AG10803 (cell line): Measurements from ENCODE around the gene CHCT1.
A peak's percentile ranks its signal among the peaks of the same experiment; 100 is the strongest.

Experiments used
- DNase-seq: peaks from one replicate; pipeline ENCODE4 v3.0.0; 2010; ENCODE audit warnings: low read depth
- H3K4me3 ChIP-seq: 2 replicates; pipeline ENCODE4 v1.5.1; 2011; ENCODE audit warnings: mild to moderate bottlenecking, low read length, control low read depth
- CTCF ChIP-seq: conservative IDR thresholded peaks from 2 replicates; pipeline ENCODE4 v1.5.1; 2011; ENCODE audit warnings: mild to moderate bottlenecking, low read length, control low read depth, inconsistent platforms

CHCT1 gene

DNA sequence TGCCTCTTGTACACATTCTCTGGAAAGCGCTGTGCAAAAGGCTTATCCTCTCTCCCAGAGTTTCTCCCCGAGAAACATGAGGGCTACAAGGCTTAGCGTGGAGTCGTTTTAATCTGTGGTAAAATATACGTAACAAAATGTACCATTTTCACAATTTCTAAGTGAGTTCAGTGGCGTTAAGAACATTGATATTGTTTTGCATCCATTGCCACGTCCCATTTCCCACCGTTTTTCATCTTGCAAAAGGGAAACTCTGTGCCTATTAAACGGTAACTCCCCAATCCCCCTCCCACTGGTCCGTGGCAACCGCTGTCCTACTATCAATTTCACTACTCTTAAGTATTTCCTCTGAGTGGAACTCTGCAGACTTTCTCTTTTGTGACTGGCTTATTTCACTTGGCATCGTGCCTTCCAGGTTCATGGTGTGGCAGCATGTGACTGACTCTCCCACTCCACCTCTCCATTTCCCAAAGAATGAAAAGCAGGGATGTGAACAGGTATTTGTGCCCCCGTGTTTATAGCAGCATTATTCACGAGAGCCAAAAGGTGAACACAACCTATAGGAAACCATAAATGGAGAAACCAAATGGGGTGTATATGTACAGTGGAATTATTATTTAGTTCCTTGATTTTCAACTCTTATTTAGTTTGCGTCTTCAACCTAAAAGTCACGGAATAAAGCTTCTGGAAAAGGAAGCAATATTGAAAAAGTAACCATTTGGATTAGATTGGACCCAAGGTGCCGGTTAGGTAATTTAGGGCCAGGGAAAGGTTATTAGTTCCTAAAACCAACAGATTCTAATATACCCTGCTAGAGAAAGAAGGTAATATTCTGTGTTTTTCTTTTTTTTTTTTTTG, 29.2 kb upstream of the CHCT1 start:
- DNase-seq: peak; percentile 40
- TF ChIP-seq CTCF: no peak
- H3K4me3 ChIP-seq: peak overlapping the region; percentile 96

- no peak overlapping the region for H3K4me3 ChIP-seq
- TF ChIP-seq CTCF: no peak
- no peak for DNase-seq
Observed at GRCh38 chr17:60393840-60394723, 28.2 kb upstream of the CHCT1 start.

GRCh38 chr17:60395508-60396065, 26.7 kb upstream of the CHCT1 start:
- no peak for DNase-seq
- no peak for TF ChIP-seq CTCF
- H3K4me3 ChIP-seq: no peak overlapping the region

- TF ChIP-seq CTCF: no peak
Observed at GRCh38 chr17:60396412-60396811, 25.9 kb upstream of the CHCT1 start.

DNA sequence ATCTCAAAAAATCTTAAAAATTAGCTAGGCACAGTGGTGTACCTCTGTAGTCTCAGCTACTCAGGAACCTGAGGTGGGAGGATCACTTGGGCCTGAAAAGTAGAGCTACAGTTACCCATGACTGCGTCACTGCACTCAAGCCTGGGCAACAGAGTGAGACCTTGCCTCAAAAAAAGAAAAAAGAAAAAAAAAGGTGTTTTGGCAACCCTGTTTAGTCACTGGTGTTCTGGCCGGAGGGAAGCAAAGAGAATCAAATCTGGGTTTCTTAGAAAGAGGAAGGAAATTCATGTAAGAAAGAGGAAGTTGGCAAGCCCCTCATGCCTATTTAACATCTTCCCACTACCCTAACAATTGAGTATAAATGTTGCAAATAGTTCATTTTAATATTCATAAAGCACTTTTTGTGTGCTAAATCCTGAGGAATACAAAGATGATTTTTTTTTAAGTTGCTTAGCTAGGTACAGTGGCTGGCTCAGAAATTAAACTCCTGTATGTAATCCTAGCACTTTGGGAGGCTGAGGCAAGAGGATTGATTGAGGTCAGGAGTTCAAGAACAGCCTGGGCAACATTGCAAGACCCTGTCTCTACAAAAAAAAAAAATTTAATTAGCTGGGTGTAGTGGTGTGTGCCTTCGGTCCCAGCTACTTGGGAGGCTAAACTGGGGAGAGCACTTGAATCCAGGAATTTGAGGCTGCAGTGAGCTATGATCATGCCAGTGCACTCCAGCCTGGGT, 23.9 kb upstream of the CHCT1 start:
- no peak for TF ChIP-seq CTCF
- no peak for DNase-seq
- no peak overlapping the region for H3K4me3 ChIP-seq

More at GRCh38 chr17:60396412-60396811, 25.9 kb upstream of the CHCT1 start:
- DNase-seq: no peak
- no peak overlapping the region for H3K4me3 ChIP-seq

GRCh38 chr17:60401819-60402218, 20.5 kb upstream of the CHCT1 start:
- H3K4me3 ChIP-seq: no peak overlapping the region
- no peak for TF ChIP-seq CTCF
- DNase-seq: no peak
